ENCODE results near the gene UBE2J2.

DNA sequence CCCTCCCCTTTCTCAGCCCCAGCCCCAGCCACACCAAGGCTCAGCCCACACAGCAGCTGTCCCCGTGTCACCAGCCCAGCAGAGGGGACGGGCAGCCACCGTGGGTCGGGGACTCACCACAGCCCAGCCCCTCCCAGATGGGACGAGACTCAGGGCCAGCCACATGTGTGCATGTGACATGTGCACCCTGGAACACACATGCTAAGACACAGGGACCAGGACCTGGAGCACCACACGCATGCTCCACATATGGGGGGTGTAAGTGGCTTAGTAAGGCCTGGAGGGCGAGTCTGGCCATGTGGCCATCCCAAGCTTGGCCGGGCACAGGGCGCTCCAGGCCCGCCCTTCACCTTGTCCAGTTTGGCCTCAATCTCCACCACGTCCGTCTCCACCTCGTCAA lies 30.1 kb upstream of the UBE2J2 start:
- TF ChIP-seq, protein P1, sequence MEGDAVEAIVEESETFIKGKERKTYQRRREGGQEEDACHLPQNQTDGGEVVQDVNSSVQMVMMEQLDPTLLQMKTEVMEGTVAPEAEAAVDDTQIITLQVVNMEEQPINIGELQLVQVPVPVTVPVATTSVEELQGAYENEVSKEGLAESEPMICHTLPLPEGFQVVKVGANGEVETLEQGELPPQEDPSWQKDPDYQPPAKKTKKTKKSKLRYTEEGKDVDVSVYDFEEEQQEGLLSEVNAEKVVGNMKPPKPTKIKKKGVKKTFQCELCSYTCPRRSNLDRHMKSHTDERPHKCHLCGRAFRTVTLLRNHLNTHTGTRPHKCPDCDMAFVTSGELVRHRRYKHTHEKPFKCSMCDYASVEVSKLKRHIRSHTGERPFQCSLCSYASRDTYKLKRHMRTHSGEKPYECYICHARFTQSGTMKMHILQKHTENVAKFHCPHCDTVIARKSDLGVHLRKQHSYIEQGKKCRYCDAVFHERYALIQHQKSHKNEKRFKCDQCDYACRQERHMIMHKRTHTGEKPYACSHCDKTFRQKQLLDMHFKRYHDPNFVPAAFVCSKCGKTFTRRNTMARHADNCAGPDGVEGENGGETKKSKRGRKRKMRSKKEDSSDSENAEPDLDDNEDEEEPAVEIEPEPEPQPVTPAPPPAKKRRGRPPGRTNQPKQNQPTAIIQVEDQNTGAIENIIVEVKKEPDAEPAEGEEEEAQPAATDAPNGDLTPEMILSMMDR (conservative IDR thresholded peaks at IDR 0.05; ENCODE audit: low read depth, low read length): no peak
- TF ChIP-seq FOS (IDR thresholded peaks at IDR 0.05; ENCODE audit: low read depth, low read length) (no peak), SMC3 (IDR thresholded peaks at IDR 0.05; ENCODE audit: low read depth, low read length) (no peak), CEBPB (IDR thresholded peaks at IDR 0.05; ENCODE audit: low read depth, low read length) (no peak), CHD1 (IDR thresholded peaks at IDR 0.05; ENCODE audit: low read depth, low read length) (no peak), RFX5 (IDR thresholded peaks at IDR 0.05; ENCODE audit: low read depth, low read length) (no peak), BHLHE40 (IDR thresholded peaks at IDR 0.05; ENCODE audit: low read depth, low read length) (no peak), POLR2A (IDR thresholded peaks at IDR 0.05; ENCODE audit: low read depth, low read length) (no peak), RCOR1 (IDR thresholded peaks at IDR 0.05; ENCODE audit: insufficient replicate concordance, low read length) (no peak)

Measured in IMR-90 (cell line).